ENCODE data around the gene WDR89. TPM values are rescaled to one million over a fixed set of nuclear protein-coding genes. Genes with fewer than 3 reads are reported as not detected.

The WDR89 gene, protein sequence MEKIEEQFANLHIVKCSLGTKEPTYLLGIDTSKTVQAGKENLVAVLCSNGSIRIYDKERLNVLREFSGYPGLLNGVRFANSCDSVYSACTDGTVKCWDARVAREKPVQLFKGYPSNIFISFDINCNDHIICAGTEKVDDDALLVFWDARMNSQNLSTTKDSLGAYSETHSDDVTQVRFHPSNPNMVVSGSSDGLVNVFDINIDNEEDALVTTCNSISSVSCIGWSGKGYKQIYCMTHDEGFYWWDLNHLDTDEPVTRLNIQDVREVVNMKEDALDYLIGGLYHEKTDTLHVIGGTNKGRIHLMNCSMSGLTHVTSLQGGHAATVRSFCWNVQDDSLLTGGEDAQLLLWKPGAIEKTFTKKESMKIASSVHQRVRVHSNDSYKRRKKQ
- total RNA-seq, result 4.7 and 8.7 TPM in 2 replicates

DNA sequence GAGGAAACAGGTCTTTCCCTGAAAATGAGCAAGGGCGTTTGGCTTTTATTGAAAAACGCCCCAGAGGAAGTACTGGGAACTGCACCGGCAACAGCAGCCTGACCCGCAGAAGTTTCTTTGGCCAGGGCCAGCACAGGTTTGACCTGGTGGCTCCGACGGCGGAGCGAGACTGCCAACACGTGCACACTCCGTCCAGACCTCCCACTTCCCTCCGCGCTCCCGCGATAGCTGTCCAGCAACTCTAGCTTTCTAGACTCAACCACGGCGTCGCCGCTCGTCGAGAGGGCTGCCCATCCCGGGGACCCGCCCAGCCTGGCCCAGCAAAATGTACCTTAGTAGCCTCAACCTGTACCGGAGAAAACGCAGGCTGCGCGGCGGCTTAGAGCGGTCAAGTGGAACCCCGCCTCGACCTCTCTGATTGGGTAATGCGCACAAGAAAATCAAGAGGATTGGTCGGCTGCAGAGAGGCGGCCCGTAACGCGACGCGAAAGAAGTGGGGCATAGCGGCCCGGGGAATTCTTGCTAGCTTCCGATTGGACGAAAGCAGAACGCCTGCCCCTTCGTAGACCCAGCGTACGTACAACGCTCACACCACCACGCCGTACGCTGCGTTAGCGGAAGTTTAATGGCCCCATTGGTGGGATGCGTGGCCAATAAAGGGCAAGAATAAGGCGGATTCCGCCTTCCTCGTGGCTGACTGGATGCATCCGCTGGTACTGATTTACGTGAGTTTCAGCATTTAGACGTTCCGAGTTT is at the start of gene WDR89:
Gene WDR89 (minus strand): TSS at position 399 of the 756 bp plus-strand sequence. CDS start 41,929 bp downstream, outside the sequence.

Other genes starting within 250 kb of the WDR89 start
- 15.1 and 24.5 TPM in 2 replicates for gene PPP2R5E, start 98.5 kb downstream of the WDR89 start, total RNA-seq
- 18.7 and 20.4 TPM in 2 replicates for gene SGPP1, start 86.2 kb upstream of the WDR89 start, total RNA-seq
- 18.6 and 21.8 TPM in 2 replicates for gene SYNE2, start 211.1 kb upstream of the WDR89 start, total RNA-seq

Data from cardiac ventricle fibroblast (primary cell).